Liver (tissue), 9 donors: ENCODE measurements around the gene RBBP5. TPM values are rescaled to one million over a fixed set of nuclear protein-coding genes. Genes with fewer than 3 reads are reported as not detected.

Experiments
- DNase-seq: peaks from one replicate; pipeline ENCODE4 v3.0.0-alpha.2; 2017; ENCODE audit warnings: low spot score
- H3K27ac ChIP-seq, 2 donors: one replicate each; pipeline ENCODE4 v1.7.0; 2013; ENCODE audit warnings: inconsistent platforms in 2 of 2, low read length in 2 of 2, control low read depth in 1 of 2, low read depth in 1 of 2, mild to moderate bottlenecking in 1 of 2
- H3K27me3 ChIP-seq, 4 donors: one replicate each; pipeline versions ENCODE4 v1.6.1 to v1.7.0; 2013; ENCODE audit warnings: low read length in 3 of 4, inconsistent platforms in 1 of 4, mild to moderate bottlenecking in 1 of 4, moderate library complexity in 1 of 4; ENCODE audit not compliant: control insufficient read depth in 4 of 4, insufficient read depth in 4 of 4
- H3K36me3 ChIP-seq, 4 donors: one replicate each; pipeline versions ENCODE4 v1.6.1 to v1.7.0; 2013; ENCODE audit warnings: low read length in 3 of 4, mild to moderate bottlenecking in 3 of 4, low read depth in 1 of 4, moderate library complexity in 1 of 4; ENCODE audit not compliant: control insufficient read depth in 4 of 4, insufficient read depth in 3 of 4
- H3K4me1 ChIP-seq, 4 donors: one replicate each; pipeline versions ENCODE4 v1.6.1 to v1.7.0; 2013; ENCODE audit warnings: low read length in 3 of 4, mild to moderate bottlenecking in 3 of 4, moderate library complexity in 1 of 4; ENCODE audit not compliant: control insufficient read depth in 4 of 4, insufficient read depth in 4 of 4
- H3K4me3 ChIP-seq, 3 donors: one replicate each; pipeline versions ENCODE4 v1.6.1 to v1.7.0; 2013; ENCODE audit warnings: low read length in 3 of 3, control low read depth in 1 of 3, low read depth in 1 of 3, mild to moderate bottlenecking in 1 of 3
- H3K9ac ChIP-seq, 2 donors: one replicate each; pipeline ENCODE4 v1.7.0; 2013; ENCODE audit warnings: low read length in 2 of 2, mild to moderate bottlenecking in 2 of 2, moderate library complexity in 2 of 2, control low read depth in 1 of 2, low read depth in 1 of 2
- H3K9me3 ChIP-seq, 4 donors: one replicate each; pipeline versions ENCODE4 v1.6.1 to v1.7.0; 2013; ENCODE audit warnings: low read length in 3 of 4; ENCODE audit not compliant: control insufficient read depth in 4 of 4
- CTCF ChIP-seq: fragments of 150-350 bp; IDR thresholded peaks from 2 replicates; pipeline ENCODE4 v1.5.1; 2017; ENCODE audit warnings: improper control_type of control experiment, low read depth, low read length; ENCODE audit not compliant: missing input control
- EGR1 ChIP-seq, 2 donors: IDR thresholded peaks; 2 replicates each; pipeline ENCODE4 v1.6.1; 2016 to 2018; ENCODE audit warnings: antibody characterized with exemption in 2 of 2, low read depth in 2 of 2
- FOXA1 ChIP-seq: IDR thresholded peaks from 2 replicates; pipeline ENCODE4 v1.6.1; 2016; ENCODE audit warnings: antibody characterized with exemption
- FOXA2 ChIP-seq: IDR thresholded peaks from 2 replicates; pipeline ENCODE4 v1.6.1; 2016; ENCODE audit warnings: antibody characterized with exemption
- GABPA ChIP-seq, 2 donors: IDR thresholded peaks in 1 of 2; conservative IDR thresholded peaks in 1 of 2; 2 replicates each; pipeline ENCODE4 v1.6.1; 2016; ENCODE audit warnings: antibody characterized with exemption in 2 of 2, mild to moderate bottlenecking in 1 of 2, moderate library complexity in 1 of 2
- HNF4A ChIP-seq, 2 donors: conservative IDR thresholded peaks; 2 replicates each; pipeline ENCODE4 v1.6.1; 2016; ENCODE audit warnings: antibody characterized with exemption in 2 of 2, mild to moderate bottlenecking in 2 of 2
- HNF4G ChIP-seq: IDR thresholded peaks from 2 replicates; pipeline ENCODE4 v1.6.1; 2016; ENCODE audit warnings: antibody characterized with exemption
- JUND ChIP-seq, 2 donors: IDR thresholded peaks; 2 replicates each; pipeline ENCODE4 v1.6.1; 2016; ENCODE audit warnings: antibody characterized with exemption in 2 of 2
- NR2F2 ChIP-seq: IDR thresholded peaks from 2 replicates; pipeline ENCODE4 v1.6.1; 2016; ENCODE audit warnings: antibody characterized with exemption
- RAD21 ChIP-seq, 2 donors: IDR thresholded peaks; 2 replicates each; pipeline ENCODE4 v1.6.1; 2016; ENCODE audit warnings: antibody characterized with exemption in 2 of 2, mild to moderate bottlenecking in 2 of 2
- RXRA ChIP-seq, 2 donors: IDR thresholded peaks; 2 replicates each; pipeline ENCODE4 v1.6.1; 2017 to 2018; ENCODE audit warnings: antibody characterized with exemption in 2 of 2, mild to moderate bottlenecking in 1 of 2
- SP1 ChIP-seq: IDR thresholded peaks from 2 replicates; pipeline ENCODE4 v1.6.1; 2018; ENCODE audit warnings: antibody characterized with exemption, mild to moderate bottlenecking
- TAF1 ChIP-seq: conservative IDR thresholded peaks from 2 replicates; pipeline ENCODE4 v1.6.1; 2016; ENCODE audit warnings: antibody characterized with exemption, mild to moderate bottlenecking
- YY1 ChIP-seq: IDR thresholded peaks from 2 replicates; pipeline ENCODE4 v1.6.1; 2016; ENCODE audit warnings: antibody characterized with exemption, mild to moderate bottlenecking
- ZBTB33 ChIP-seq: IDR thresholded peaks from 2 replicates; pipeline ENCODE4 v1.6.1; 2016; ENCODE audit warnings: antibody characterized with exemption
- WGBS: extraction: QIAGEN DNeasy Blood & Tissue Kit; methylation state at CpG from one replicate; pipeline ENCODE4 v1.1.7; 2013; 5-methylcytosine and 5-hydroxymethylcytosine counted together
- polyA plus RNA-seq, 2 donors: library from polyadenylated mRNA; stranded (reverse) in 1 of 2; unstranded in 1 of 2; fragments of 200-250 nt in 1 of 2; fragments of >200 nt in 1 of 2; fragmentation: Nextera tagmentation in 1 of 2; extraction: Ambion mirVana in 1 of 2; gene quantifications; one replicate each; pipeline versions ENCODE4 v1.2.1 to v1.2.3, GENCODE V29; 2013 to 2015
- total RNA-seq, 2 donors: library from RNA; depleted of rRNA; stranded (reverse); fragments of >200 nt; gene quantifications; one replicate each; pipeline ENCODE4 v1.2.3, GENCODE V29; 2014
- TF ChIP-seq, protein P1 (sequence below): IDR thresholded peaks from 2 replicates; pipeline ENCODE4 v1.6.1; 2016; ENCODE audit warnings: antibody characterized with exemption
- TF ChIP-seq, protein P2 (sequence below): IDR thresholded peaks from 2 replicates; pipeline ENCODE4 v1.6.1; 2016; ENCODE audit warnings: antibody characterized with exemption, mild to moderate bottlenecking
- TF ChIP-seq, protein P3 (sequence below): IDR thresholded peaks from 2 replicates; pipeline ENCODE4 v1.6.1; 2016; ENCODE audit warnings: antibody characterized with exemption
- donor health status: healthy.
- donor health status: healthy.
- donor health status: healthy.
- donor health status: healthy.
- donor health status: healthy.

RBBP5 gene
- total and polyA plus RNA-seq, 4 donors: 4.6 to 12.0 (median 8.5) TPM

DNA sequence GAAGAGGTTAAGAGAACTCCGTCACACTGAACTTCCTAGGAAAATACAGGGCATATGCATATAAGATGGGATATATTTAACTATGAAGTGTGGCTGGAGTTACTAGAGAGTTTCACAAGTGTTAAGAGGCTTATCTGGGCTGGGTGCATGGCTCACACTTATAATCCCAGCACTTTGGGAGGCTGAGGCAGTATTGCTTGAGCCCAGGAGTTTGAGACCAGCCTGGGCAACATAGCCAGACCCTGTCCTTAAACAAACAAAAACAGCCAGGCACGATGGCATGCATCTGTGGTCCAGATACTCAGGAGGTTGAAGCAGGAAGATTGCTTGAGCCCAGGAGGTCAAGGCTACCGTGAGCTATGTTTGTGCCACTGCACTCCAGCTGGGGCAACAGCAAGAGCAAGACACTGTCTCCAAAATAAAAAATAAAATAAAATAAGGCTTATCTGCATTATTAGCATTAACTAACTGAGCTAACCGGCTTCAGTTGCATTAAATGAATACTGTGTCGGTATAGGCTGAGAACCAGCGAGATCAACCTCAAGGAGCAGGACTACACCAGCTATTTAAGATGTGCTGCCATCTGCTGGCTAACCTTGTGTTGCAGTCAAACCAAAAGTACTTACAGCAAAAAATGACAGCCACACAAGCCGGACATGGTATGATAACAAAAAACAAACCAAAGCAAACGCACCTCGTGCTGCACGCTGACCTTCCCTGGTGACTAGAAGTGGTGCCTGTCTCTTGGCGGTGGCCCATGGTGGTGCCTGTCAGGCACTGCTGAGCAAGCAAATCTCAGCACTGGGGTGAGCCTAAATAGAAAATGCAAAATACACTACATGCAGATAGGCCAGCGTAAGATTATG is 19.7 kb upstream of the RBBP5 start:
- 17% methylated on average over 12 of the region's 12 CpGs for WGBS
- Histone ChIP-seq H3K4me1 (peaks cover 4 to 14% (median 8%) of the 10 kb centered on the region in 4 donors), H3K9ac (no peak overlapping the region), H3K9me3 (no peaks in the 10 kb centered on the region), H3K4me3 (peak overlapping the region in 1 of 3 donors; percentile 10), H3K36me3 (no peaks in the 10 kb centered on the region), H3K27me3 (no peaks in the 10 kb centered on the region), H3K27ac (no peak overlapping the region)
- peak; percentile 77 to 84 for TF ChIP-seq RAD21 (IDR thresholded peaks at IDR 0.05)
- peak; percentile 17 for TF ChIP-seq YY1
- TF ChIP-seq HNF4G: no peak
- TF ChIP-seq NR2F2: no peak
- TF ChIP-seq HNF4A (conservative IDR thresholded peaks at IDR 0.05): no peak
- no peak for TF ChIP-seq EGR1 (IDR thresholded peaks at IDR 0.05; ENCODE audit: low read depth in 2 of 2)
- TF ChIP-seq CTCF: peak; percentile 79
- no peak for TF ChIP-seq RXRA (IDR thresholded peaks at IDR 0.05)
- DNase-seq: peak; percentile 82

DNA sequence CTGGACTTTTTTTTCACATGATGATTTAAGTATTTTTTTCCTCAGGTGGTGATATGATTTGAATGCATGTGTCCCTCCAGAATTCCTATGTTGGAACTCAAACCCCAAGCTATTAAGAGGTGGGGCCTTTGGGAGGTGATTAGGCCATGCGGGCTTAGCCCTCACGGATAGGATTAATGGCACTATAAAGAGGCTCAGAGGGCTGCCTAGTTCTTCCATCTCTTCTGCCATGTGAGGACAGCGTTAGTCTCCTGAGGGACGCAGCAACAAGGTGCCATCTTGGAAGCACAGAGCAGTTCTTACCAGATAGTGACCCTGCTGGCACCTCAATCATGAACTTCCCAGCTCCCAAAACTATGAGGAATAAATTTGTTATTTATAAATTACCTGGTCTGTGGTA is 18.3 kb upstream of the RBBP5 start:
- 94% methylated on average over 4 of the region's 4 CpGs for WGBS

More for the DNA sequence above, 18.3 kb upstream of the RBBP5 start:
- Histone ChIP-seq H3K27me3 (no peaks in the 10 kb centered on the region), H3K36me3 (no peaks in the 10 kb centered on the region), H3K4me1 (peaks cover 4 to 14% (median 8%) of the 10 kb centered on the region in 4 donors), H3K27ac (no peak overlapping the region), H3K4me3 (no peak overlapping the region), H3K9ac (no peak overlapping the region), H3K9me3 (no peaks in the 10 kb centered on the region)
- no peak for DNase-seq
- TF ChIP-seq NR2F2 (no peak), RXRA (IDR thresholded peaks at IDR 0.05) (no peak), SP1 (no peak), GABPA (IDR thresholded peaks at IDR 0.05 in 1 of 2, conservative IDR thresholded peaks at IDR 0.05 in 1 of 2) (no peak), ZBTB33 (no peak), HNF4A (conservative IDR thresholded peaks at IDR 0.05) (no peak), JUND (IDR thresholded peaks at IDR 0.05) (no peak), FOXA2 (no peak), EGR1 (IDR thresholded peaks at IDR 0.05; ENCODE audit: low read depth in 2 of 2) (no peak), CTCF (no peak), FOXA1 (no peak), YY1 (no peak), TAF1 (no peak), RAD21 (IDR thresholded peaks at IDR 0.05) (no peak), HNF4G (no peak)
- TF ChIP-seq, protein P1, sequence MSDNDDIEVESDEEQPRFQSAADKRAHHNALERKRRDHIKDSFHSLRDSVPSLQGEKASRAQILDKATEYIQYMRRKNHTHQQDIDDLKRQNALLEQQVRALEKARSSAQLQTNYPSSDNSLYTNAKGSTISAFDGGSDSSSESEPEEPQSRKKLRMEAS: no peak
- TF ChIP-seq, protein P2, sequence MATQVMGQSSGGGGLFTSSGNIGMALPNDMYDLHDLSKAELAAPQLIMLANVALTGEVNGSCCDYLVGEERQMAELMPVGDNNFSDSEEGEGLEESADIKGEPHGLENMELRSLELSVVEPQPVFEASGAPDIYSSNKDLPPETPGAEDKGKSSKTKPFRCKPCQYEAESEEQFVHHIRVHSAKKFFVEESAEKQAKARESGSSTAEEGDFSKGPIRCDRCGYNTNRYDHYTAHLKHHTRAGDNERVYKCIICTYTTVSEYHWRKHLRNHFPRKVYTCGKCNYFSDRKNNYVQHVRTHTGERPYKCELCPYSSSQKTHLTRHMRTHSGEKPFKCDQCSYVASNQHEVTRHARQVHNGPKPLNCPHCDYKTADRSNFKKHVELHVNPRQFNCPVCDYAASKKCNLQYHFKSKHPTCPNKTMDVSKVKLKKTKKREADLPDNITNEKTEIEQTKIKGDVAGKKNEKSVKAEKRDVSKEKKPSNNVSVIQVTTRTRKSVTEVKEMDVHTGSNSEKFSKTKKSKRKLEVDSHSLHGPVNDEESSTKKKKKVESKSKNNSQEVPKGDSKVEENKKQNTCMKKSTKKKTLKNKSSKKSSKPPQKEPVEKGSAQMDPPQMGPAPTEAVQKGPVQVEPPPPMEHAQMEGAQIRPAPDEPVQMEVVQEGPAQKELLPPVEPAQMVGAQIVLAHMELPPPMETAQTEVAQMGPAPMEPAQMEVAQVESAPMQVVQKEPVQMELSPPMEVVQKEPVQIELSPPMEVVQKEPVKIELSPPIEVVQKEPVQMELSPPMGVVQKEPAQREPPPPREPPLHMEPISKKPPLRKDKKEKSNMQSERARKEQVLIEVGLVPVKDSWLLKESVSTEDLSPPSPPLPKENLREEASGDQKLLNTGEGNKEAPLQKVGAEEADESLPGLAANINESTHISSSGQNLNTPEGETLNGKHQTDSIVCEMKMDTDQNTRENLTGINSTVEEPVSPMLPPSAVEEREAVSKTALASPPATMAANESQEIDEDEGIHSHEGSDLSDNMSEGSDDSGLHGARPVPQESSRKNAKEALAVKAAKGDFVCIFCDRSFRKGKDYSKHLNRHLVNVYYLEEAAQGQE: no peak
- TF ChIP-seq, protein P3, sequence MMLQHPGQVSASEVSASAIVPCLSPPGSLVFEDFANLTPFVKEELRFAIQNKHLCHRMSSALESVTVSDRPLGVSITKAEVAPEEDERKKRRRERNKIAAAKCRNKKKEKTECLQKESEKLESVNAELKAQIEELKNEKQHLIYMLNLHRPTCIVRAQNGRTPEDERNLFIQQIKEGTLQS: no peak
